ENCODE results near the gene WARS2.

DNA sequence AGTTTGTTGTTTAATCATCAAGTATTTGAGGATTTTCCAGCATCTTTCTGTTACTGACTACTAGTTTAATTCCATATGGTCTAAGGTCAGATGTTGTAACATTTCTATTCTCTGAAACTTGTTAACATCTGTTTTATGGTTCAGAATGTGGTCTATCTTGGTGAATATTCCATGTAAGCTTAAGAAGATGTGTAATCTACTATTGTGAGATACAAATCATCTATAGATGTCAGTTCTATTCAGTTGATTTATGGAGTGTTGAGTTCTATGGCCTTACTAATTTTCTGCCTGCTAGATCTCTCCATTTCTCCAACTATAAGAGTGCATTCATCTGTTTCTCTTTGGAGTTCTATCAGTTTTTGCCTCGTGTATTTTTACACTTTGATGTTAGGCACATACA, 31.5 kb downstream of the WARS2 start:
- TF ChIP-seq ZNF302 (CRISPR knock-in tag; IDR thresholded peaks at IDR 0.05) (no peak), POLR2A (IDR thresholded peaks at IDR 0.05; ENCODE audit: low read length) (no peak), RNF2 (IDR thresholded peaks at IDR 0.05; ENCODE audit: borderline replicate concordance, low read depth) (no peak), HOXB13 (CRISPR knock-in tag; IDR thresholded peaks at IDR 0.05; ENCODE audit: low read depth) (no peak), ZFP36 (IDR thresholded peaks at IDR 0.05; ENCODE audit: borderline replicate concordance, partially characterized antibody) (no peak), CEBPB (IDR thresholded peaks at IDR 0.05) (no peak), CHD2 (IDR thresholded peaks at IDR 0.05; ENCODE audit: low read length, partially characterized antibody) (no peak)
- TF ChIP-seq, protein P1, sequence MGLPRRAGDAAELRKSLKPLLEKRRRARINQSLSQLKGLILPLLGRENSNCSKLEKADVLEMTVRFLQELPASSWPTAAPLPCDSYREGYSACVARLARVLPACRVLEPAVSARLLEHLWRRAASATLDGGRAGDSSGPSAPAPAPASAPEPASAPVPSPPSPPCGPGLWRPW (IDR thresholded peaks at IDR 0.05) = no peak
- TF ChIP-seq, protein P2, sequence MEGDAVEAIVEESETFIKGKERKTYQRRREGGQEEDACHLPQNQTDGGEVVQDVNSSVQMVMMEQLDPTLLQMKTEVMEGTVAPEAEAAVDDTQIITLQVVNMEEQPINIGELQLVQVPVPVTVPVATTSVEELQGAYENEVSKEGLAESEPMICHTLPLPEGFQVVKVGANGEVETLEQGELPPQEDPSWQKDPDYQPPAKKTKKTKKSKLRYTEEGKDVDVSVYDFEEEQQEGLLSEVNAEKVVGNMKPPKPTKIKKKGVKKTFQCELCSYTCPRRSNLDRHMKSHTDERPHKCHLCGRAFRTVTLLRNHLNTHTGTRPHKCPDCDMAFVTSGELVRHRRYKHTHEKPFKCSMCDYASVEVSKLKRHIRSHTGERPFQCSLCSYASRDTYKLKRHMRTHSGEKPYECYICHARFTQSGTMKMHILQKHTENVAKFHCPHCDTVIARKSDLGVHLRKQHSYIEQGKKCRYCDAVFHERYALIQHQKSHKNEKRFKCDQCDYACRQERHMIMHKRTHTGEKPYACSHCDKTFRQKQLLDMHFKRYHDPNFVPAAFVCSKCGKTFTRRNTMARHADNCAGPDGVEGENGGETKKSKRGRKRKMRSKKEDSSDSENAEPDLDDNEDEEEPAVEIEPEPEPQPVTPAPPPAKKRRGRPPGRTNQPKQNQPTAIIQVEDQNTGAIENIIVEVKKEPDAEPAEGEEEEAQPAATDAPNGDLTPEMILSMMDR (IDR thresholded peaks at IDR 0.05) = no peak
